K562 (cell line): ENCODE data around the gene OLFML2B. TPM values are rescaled to one million over a fixed set of nuclear protein-coding genes. Genes with fewer than 3 reads are reported as not detected.

Experiments
- ATAC-seq: fragments of 200-7000 bp; cut with Tn5 transposase; 3 replicates; pipeline ENCODE4 v1.9.1; 2020; ENCODE audit warnings: moderate library complexity
- BruUV-seq: library from RNA; stranded (reverse); fragments of 400-500 nt; replicated peaks from 2 replicates; lab custom pipeline; 2021; lab: Mats Ljungman, UMichigan
- CTCF ChIA-PET: fragments of 300-600 bp; formaldehyde crosslinking; extraction: SDS; loops from one replicate; lab custom pipeline; 2021; ENCODE audit warnings: low intra/inter-chr PET ratio; lab: Yijun Ruan, JAX
- POLR2A ChIA-PET: fragments of 300-600, 350-650 bp; sonication (Branson Sonifier 250); formaldehyde crosslinking; extraction: SDS; loops from one replicate; lab custom pipeline; 2021; ENCODE audit warnings: antibody characterized with exemption, inconsistent platforms; lab: Yijun Ruan, JAX
- DNase-seq, 4 experiments: peaks; one replicate each; pipeline versions ENCODE4 v3.0.0 to v3.0.0-alpha.2; 2011 to 2018; ENCODE audit warnings: low spot score in 3 of 4, mixed read lengths in 3 of 4; ENCODE audit errors: extremely low read depth in 1 of 4
- FAIRE-seq: peaks from 2 replicates; lab custom pipeline; 2011; peaks lifted over from hg19 to GRCh38; lab: Jason Lieb, UNC
- H2AFZ ChIP-seq: 2 replicates; pipeline ENCODE4 v1.6.0; 2011; ENCODE audit warnings: low read depth, low read length, control low read depth, inconsistent platforms
- H3K27ac ChIP-seq: fragments of 200-600 bp; 3 replicates; pipeline ENCODE4 v1.8.0; 2011; ENCODE audit warnings: low read depth, mild to moderate bottlenecking, control low read depth, inconsistent platforms, low read length, moderate library complexity, mixed read lengths; ENCODE audit errors: extremely low read depth
- H3K27me3 ChIP-seq, 2 experiments: fragments of 300-600 bp in 1 of 2; 2 replicates in 1 of 2; 3 replicates in 1 of 2; pipeline versions ENCODE4 v1.6.0 to v1.8.0; 2011; ENCODE audit warnings: inconsistent platforms in 2 of 2, low read length in 2 of 2, mild to moderate bottlenecking in 1 of 2, mixed read lengths in 1 of 2, moderate library complexity in 1 of 2; ENCODE audit not compliant: control insufficient read depth in 2 of 2, insufficient read depth in 2 of 2
- H3K36me3 ChIP-seq: fragments of 300-600 bp; 3 replicates; pipeline ENCODE4 v1.8.0; 2011; ENCODE audit warnings: mild to moderate bottlenecking, low read length, inconsistent platforms; ENCODE audit not compliant: control insufficient read depth, insufficient read depth
- H3K4me1 ChIP-seq, 2 experiments: fragments of 200-600 bp in 1 of 2; replicated peaks in 1 of 2; 2 replicates in 1 of 2; 3 replicates in 1 of 2; pipeline versions ENCODE4 v1.5.1 to v1.8.0; 2011; ENCODE audit warnings: inconsistent platforms in 2 of 2, low read length in 2 of 2, mild to moderate bottlenecking in 1 of 2, mixed read lengths in 1 of 2, moderate library complexity in 1 of 2; ENCODE audit not compliant: control insufficient read depth in 2 of 2, insufficient read depth in 2 of 2
- H3K4me2 ChIP-seq: 2 replicates; pipeline ENCODE4 v1.6.1; 2011; ENCODE audit warnings: low read length, control low read depth, inconsistent platforms, mixed read lengths; ENCODE audit not compliant: insufficient read depth
- H3K4me3 ChIP-seq: fragments of 200-600 bp; sonication (generic), shearing (Covaris generic); 2 replicates; pipeline ENCODE4 v1.5.1; 2016; ENCODE audit warnings: control low read depth, inconsistent platforms
- H3K79me2 ChIP-seq: fragments of 200-600 bp; 3 replicates; pipeline ENCODE4 v1.8.0; 2011; ENCODE audit warnings: low read length, inconsistent platforms; ENCODE audit not compliant: control insufficient read depth, insufficient read depth
- H3K9ac ChIP-seq, 2 experiments: 2 replicates each; pipeline versions ENCODE4 v1.6.0 to v1.6.1; 2011; ENCODE audit warnings: low read depth in 2 of 2, low read length in 2 of 2, control low read depth in 1 of 2, inconsistent platforms in 1 of 2, mild to moderate bottlenecking in 1 of 2, mixed read lengths in 1 of 2; ENCODE audit not compliant: insufficient read depth in 1 of 2
- H3K9me1 ChIP-seq: one replicate; pipeline ENCODE4 v1.6.0; 2011; ENCODE audit warnings: inconsistent platforms, mild to moderate bottlenecking, low read length, moderate library complexity; ENCODE audit not compliant: control insufficient read depth, insufficient read depth
- H3K9me3 ChIP-seq: replicated peaks from 2 replicates; pipeline ENCODE4 v1.5.1; 2011; ENCODE audit warnings: low read depth, low read length, inconsistent platforms; ENCODE audit not compliant: control insufficient read depth, insufficient read depth
- H4K20me1 ChIP-seq: replicated peaks from 2 replicates; pipeline ENCODE4 v1.6.1; 2011; ENCODE audit warnings: low read length, inconsistent platforms, mixed read lengths; ENCODE audit not compliant: control insufficient read depth, insufficient read depth
- ID3 ChIP-seq, 2 experiments: fragments of 250-450 bp in 1 of 2; fragments of 450-650 bp in 1 of 2; sonication (Bioruptor Pico) in 1 of 2; IDR thresholded peaks; 2 replicates each; pipeline versions ENCODE4 v1.6.1 to v1.8.0; 2016 to 2021; ENCODE audit warnings: mild to moderate bottlenecking in 2 of 2, moderate library complexity in 2 of 2, missing compliant biosample characterization in 1 of 2, missing genetic modification characterization in 1 of 2
- NONO ChIP-seq, 2 experiments: fragments of 200-400 bp in 1 of 2; fragments of 450-650 bp in 1 of 2; formaldehyde crosslinking in 1 of 2; IDR thresholded peaks; 2 replicates each; pipeline ENCODE4 v1.6.1; 2017; ENCODE audit warnings: low read depth in 2 of 2, mild to moderate bottlenecking in 2 of 2, moderate library complexity in 2 of 2, low read length in 1 of 2
- NRF1 ChIP-seq, 2 experiments: fragments of 450-650 bp; IDR thresholded peaks in 1 of 2; conservative IDR thresholded peaks in 1 of 2; 2 replicates each; pipeline ENCODE4 v1.6.1; 2014; ENCODE audit warnings: mild to moderate bottlenecking in 2 of 2
- PBX2 ChIP-seq, 2 experiments: IDR thresholded peaks in 1 of 2; conservative IDR thresholded peaks in 1 of 2; 2 replicates each; pipeline ENCODE4 v1.6.1; 2016; ENCODE audit warnings: low read depth in 2 of 2, mild to moderate bottlenecking in 1 of 2, missing compliant biosample characterization in 1 of 2, missing genetic modification characterization in 1 of 2, moderate library complexity in 1 of 2
- SMARCE1 ChIP-seq: fragments of 450-650 bp; IDR thresholded peaks from 2 replicates; pipeline ENCODE4 v1.7.1; 2016; ENCODE audit warnings: mild to moderate bottlenecking
- WGBS: fragments of 100-300 bp; shearing (Covaris generic); methylation state at CpG from one replicate; pipeline ENCODE4 v1.1.6; 2016; ENCODE audit warnings: low coverage, mixed read lengths; ENCODE audit not compliant: insufficient coverage; ENCODE audit errors: missing lambda C conversion rate; 5-methylcytosine and 5-hydroxymethylcytosine counted together
- in situ Hi-C: fragments of 300-500 bp; cut with MboI; formaldehyde crosslinking; loops from 4 replicates; pipeline ENCODE4 v1.15.0; 2018; ENCODE audit warnings: inconsistent platforms, mixed read lengths
- intact Hi-C: fragments of 100-400 bp; cut with micrococcal nuclease; formaldehyde crosslinking; loops from 2 replicates; pipeline ENCODE4 v1.14.2; 2022
- polyA plus RNA-seq, 8 experiments: library from polyadenylated mRNA; depleted of rRNA in 4 of 8; stranded (reverse) in 5 of 8; unstranded in 3 of 8; fragments of >200 nt; fragmentation: Nextera tagmentation in 2 of 8; fragmentation: Illumina TruSeq in 1 of 8; extraction: Ambion mirVana in 2 of 8; extraction: Trizol in 1 of 8; gene quantifications; 2 replicates each; pipeline versions ENCODE4 v1.2.1 to v1.2.3, GENCODE V29; 2011 to 2014; ENCODE audit warnings: inconsistent platforms in 1 of 8, missing spikeins in 1 of 8
- total RNA-seq, 7 experiments: library from RNA; depleted of rRNA in 6 of 7; stranded (reverse); fragments of >200 nt in 6 of 7; fragmentation: Illumina TruSeq in 2 of 7; extraction: Trizol in 2 of 7; gene quantifications; 2 replicates each; pipeline versions ENCODE4 v1.2.1 to v1.2.3, GENCODE V29; 2011 to 2021; ENCODE audit warnings: low replicate concordance in 1 of 7

OLFML2B gene
- total and polyA plus RNA-seq, 9 of the 15 experiments (the other 6 are each of a cell fraction or from before 2014, with no cell fraction given) = not detected

GRCh38 chr1:162019006-162019405 lies 4.7 kb downstream of the OLFML2B start:
- no peaks in the 10 kb centered on the region for H3K9me3 ChIP-seq
- ATAC-seq = no peak
- H3K27me3 ChIP-seq = peaks cover 30 to 62% of the 10 kb centered on the region in 2 experiments; a peak in 4 of 5 replicates
- no TSS peak for BruUV-seq
- no peak overlapping the region for H2AFZ ChIP-seq
- no peak for DNase-seq
- H3K4me1 ChIP-seq = peaks cover under 1 to 10% of the 10 kb centered on the region in 2 experiments; a peak in 3 of 5 replicates
- no peaks in the 10 kb centered on the region for H3K36me3 ChIP-seq
- no peak overlapping the region for H3K4me2 ChIP-seq
- H4K20me1 ChIP-seq = no peaks in the 10 kb centered on the region; the same call in 1 of the 2 replicates
- in situ Hi-C loops = loop anchor here (25.0 kb wide), 1 partner anchor 557 kb away; no protein-coding TSS in a partner anchor
- intact Hi-C loops = no loop called here
- WGBS = 0% methylated on average over 4 of the region's 4 CpGs
- ChIA-PET CTCF (no interaction called here), POLR2A (interaction anchor here (0.6 to 1.7 kb wide), 6 partner anchors 8 to 280 kb away, joined by 3 to 5 read pairs (median 4); no protein-coding TSS in a partner anchor)
- no peak for TF ChIP-seq ID3 (CRISPR knock-in tag; IDR thresholded peaks at IDR 0.05)
- no peak for TF ChIP-seq ID3 (tag; IDR thresholded peaks at IDR 0.05)
- TF ChIP-seq PBX2 (CRISPR knock-in tag; IDR thresholded peaks at IDR 0.05; ENCODE audit: low read depth) = no peak
- TF ChIP-seq PBX2 (tag; conservative IDR thresholded peaks at IDR 0.05; ENCODE audit: low read depth) = no peak
- no peak for TF ChIP-seq SMARCE1
- no peak for TF ChIP-seq NONO (IDR thresholded peaks at IDR 0.05; ENCODE audit: low read depth in 2 of 2, low read length in 1 of 2)
- no peak for TF ChIP-seq NRF1 (conservative IDR thresholded peaks at IDR 0.05 in 1 of 2, IDR thresholded peaks at IDR 0.05 in 1 of 2)
- FAIRE-seq = no peak
- no peaks in the 10 kb centered on the region for H3K79me2 ChIP-seq
- H3K9ac ChIP-seq = no peak overlapping the region
- no peak overlapping the region for H3K4me3 ChIP-seq
- no peaks in the 10 kb centered on the region for H3K9me1 ChIP-seq
- H3K27ac ChIP-seq = no peak overlapping the region
